ENCODE measurements around the gene UQCC3. TPM values are rescaled to one million over a fixed set of nuclear protein-coding genes. Genes with fewer than 3 reads are reported as not detected.
A peak's percentile ranks its signal among the peaks of the same experiment; 100 is the strongest.

Gene UQCC3
- polyA plus RNA-seq, 1 of the 3 experiments (the other 2 are of a cell fraction): 24.8 TPM

- no peak for TF ChIP-seq CTCF (IDR thresholded peaks at IDR 0.05)
These were observed 25.9 kb upstream of the UQCC3 start (continued) for GRCh38 chr11:62645671-62645945.

- peak; percentile 99 for DNase-seq
- Histone ChIP-seq H3K9me3 (no peaks in the 10 kb centered on the region), H3K9ac (peak within 1 kb of the TSS; percentile 97), H3K4me2 (peak within 1 kb of the TSS; percentile 92), H3K27me3 (ENCODE audit: insufficient read depth) (no peaks in the 10 kb centered on the region), H3F3A (replicated peaks; ENCODE audit: insufficient read depth) (peaks cover 5% of the 10 kb centered on the region), H3K79me2 (ENCODE audit: insufficient read depth) (peaks cover 63% of the 10 kb centered on the region), H3K36me3 (replicated peaks in 1 of 2; ENCODE audit: control insufficient read depth in 1 of 2, insufficient read depth in 2 of 2, low read length in 1 of 2) (peaks cover 21 to 34% of the 10 kb centered on the region in 2 experiments), H3K4me1 (ENCODE audit: control insufficient read depth in 1 of 2, insufficient read depth in 2 of 2, low read depth in 1 of 2, low read length in 1 of 2) (peaks cover 5 to 8% of the 10 kb centered on the region in 2 experiments; a peak in 2 of 4 replicates), H3K27ac (ENCODE audit: low read depth in 2 of 2, low read length in 1 of 2) (peak within 1 kb of the TSS; percentile 77 to 88), H3K4me3 (ENCODE audit: low read depth in 2 of 2, low read length in 1 of 2) (peak within 1 kb of the TSS; percentile 78 to 87), H2AFZ (ENCODE audit: low read depth) (no peak within 1 kb of the TSS; the same call in 1 of the 2 replicates), H4K20me1 (ENCODE audit: insufficient read depth) (0 out of 2 replicates have a peak, but pooled peaks cover 5% of the 10 kb centered on the region), H3K9me2 (no peaks in the 10 kb centered on the region)
- TF ChIP-seq NRF1 (IDR thresholded peaks at IDR 0.05; ENCODE audit: low read depth, low read length) (peak; percentile 51; the same call in 1 of the 2 replicates), MXI1 (IDR thresholded peaks at IDR 0.05; ENCODE audit: low read depth, low read length) (peak; percentile 99), RAD21 (IDR thresholded peaks at IDR 0.05; ENCODE audit: low read length) (no peak), SMC3 (IDR thresholded peaks at IDR 0.05; ENCODE audit: low read depth, low read length) (no peak), MAX (IDR thresholded peaks at IDR 0.05; ENCODE audit: low read depth) (peak; percentile 55), EP300 (IDR thresholded peaks at IDR 0.05; ENCODE audit: borderline replicate concordance in 1 of 2, low read depth in 1 of 2, low read length in 1 of 2) (no peak; a peak in 1 of 4 replicates), YY1 (IDR thresholded peaks at IDR 0.05; ENCODE audit: low read depth) (peak; percentile 96), TEAD4 (IDR thresholded peaks at IDR 0.05; ENCODE audit: borderline replicate concordance, insufficient read depth) (0 out of 2 replicates have a peak, but pooled peaks have one; percentile 51), SIN3A (IDR thresholded peaks at IDR 0.05; ENCODE audit: borderline replicate concordance, low read depth, low read length) (peak; percentile 90; the same call in 1 of the 2 replicates), TAF1 (IDR thresholded peaks at IDR 0.05; ENCODE audit: borderline replicate concordance, low read depth, low read length) (peak; percentile 97), CHD2 (IDR thresholded peaks at IDR 0.05; ENCODE audit: low read length, partially characterized antibody) (peak; percentile 93), ELF1 (IDR thresholded peaks at IDR 0.05) (peak; percentile 63), EZH2phosphoT487 (IDR thresholded peaks at IDR 0.05; ENCODE audit: borderline replicate concordance, low read depth) (no peak), RFX5 (IDR thresholded peaks at IDR 0.05; ENCODE audit: low read length) (peak; percentile 45; the same call in 1 of the 2 replicates), ZBTB33 (IDR thresholded peaks at IDR 0.05; ENCODE audit: borderline replicate concordance, low read depth) (peak; percentile 89), GABPA (IDR thresholded peaks at IDR 0.05; ENCODE audit: low read depth) (peak; percentile 79), FOSL2 (IDR thresholded peaks at IDR 0.05; ENCODE audit: borderline replicate concordance, low read depth) (no peak), PBX3 (IDR thresholded peaks at IDR 0.05) (peak; percentile 53), JUND (IDR thresholded peaks at IDR 0.05) (peak; percentile 46; the same call in 1 of the 2 replicates), POLR2AphosphoS5 (IDR thresholded peaks at IDR 0.05; ENCODE audit: low read depth, low read length) (peak; percentile 90), GATA2 (CRISPR knock-in tag; IDR thresholded peaks at IDR 0.05) (no peak)
- ChIA-PET CTCF (interaction anchor here (0.6 to 1.9 kb wide), 7 partner anchors 19 to 251 kb away, joined by 3 to 5 read pairs (median 4); partner anchors contain the start of genes C11orf98, CSKMT and SLC3A2), POLR2A (interaction anchor here (0.5 to 7.3 kb wide), 12 partner anchors 9 to 1402 kb away, joined by 3 to 52 read pairs (median 4); partner anchors contain the start of genes B3GAT3, C11orf98, CSKMT and LBHD1)
- WGBS (ENCODE audit: low lambda C conversion rate): under 1% methylated on average over 60 of the region's 73 CpGs
These were observed 25.3 kb upstream of the UQCC3 start, which contains the start of gene GANAB for GRCh38 chr11:62645946-62646824. GANAB (minus strand) TSS chr11:62646613; CDS start chr11:62646599, 14 bp downstream.

Measured in SK-N-SH (cell line).